NCI-H128 (cell line): ENCODE results near the gene WNT5B.
A peak's percentile ranks its signal among the peaks of the same experiment; 100 is the strongest.
"Not testable (repeated sequence)": the region's sequence is repeated elsewhere in the genome, so short reads cannot be mapped to it uniquely, and the experiment has no call there.

Experiments
- DNase-seq: peaks from one replicate; lab custom pipeline; 2025; ENCODE audit not compliant: unreplicated experiment; lab: John Stamatoyannopoulos, UW

The WNT5B gene

GRCh38 chr12:1595690-1596347, 33.2 kb upstream of the WNT5B start:
- no peak for DNase-seq

GRCh38 chr12:1598757-1599156, 30.3 kb upstream of the WNT5B start:
- no peak for DNase-seq

- DNase-seq: not testable (repeated sequence)
Observed at GRCh38 chr12:1602706-1603105, 26.3 kb upstream of the WNT5B start.

GRCh38 chr12:1603269-1603993, 25.6 kb upstream of the WNT5B start:
- no peak for DNase-seq

GRCh38 chr12:1604464-1604863, 24.6 kb upstream of the WNT5B start:
- no peak for DNase-seq

- peak; percentile 78 for DNase-seq
Observed at GRCh38 chr12:1605129-1606020, 23.7 kb upstream of the WNT5B start.

GRCh38 chr12:1606021-1606622, 22.9 kb upstream of the WNT5B start:
- peak; percentile 35 for DNase-seq

- no peak for DNase-seq
Observed at GRCh38 chr12:1607940-1608712, 20.9 kb upstream of the WNT5B start.

- DNase-seq: no peak
Observed at GRCh38 chr12:1608713-1609119, 20.3 kb upstream of the WNT5B start.

- no peak for DNase-seq
Observed at GRCh38 chr12:1610072-1610643, 18.9 kb upstream of the WNT5B start.

GRCh38 chr12:1611803-1612572, 17.0 kb upstream of the WNT5B start:
- no peak for DNase-seq

GRCh38 chr12:1613860-1614259, 15.2 kb upstream of the WNT5B start:
- DNase-seq: no peak

GRCh38 chr12:1614360-1614759, 14.7 kb upstream of the WNT5B start:
- DNase-seq: no peak

GRCh38 chr12:1616233-1617066, 12.6 kb upstream of the WNT5B start:
- DNase-seq: no peak

GRCh38 chr12:1618489-1618888, 10.5 kb upstream of the WNT5B start:
- DNase-seq: no peak

GRCh38 chr12:1619159-1619558, 9.9 kb upstream of the WNT5B start:
- DNase-seq: no peak

- no peak for DNase-seq
Observed at GRCh38 chr12:1619587-1619986, 9.4 kb upstream of the WNT5B start.

GRCh38 chr12:1620092-1620491, 8.9 kb upstream of the WNT5B start:
- no peak for DNase-seq

- no peak for DNase-seq
Observed at GRCh38 chr12:1622406-1622805, 6.6 kb upstream of the WNT5B start.
